IMR-90 (cell line): ENCODE measurements around the gene CYP4Z1. TPM values are rescaled to one million over a fixed set of nuclear protein-coding genes. Genes with fewer than 3 reads are reported as not detected.
"Not testable (repeated sequence)": the region's sequence is repeated elsewhere in the genome, so short reads cannot be mapped to it uniquely, and the experiment has no call there.

Source experiments
- ATAC-seq: fragments of 200-7000 bp; cut with Tn5 transposase; 2 replicates; pipeline ENCODE4 v1.9.1; 2020; ENCODE audit warnings: low read depth, mild to moderate bottlenecking, moderate library complexity
- BruUV-seq: library from RNA; stranded (reverse); fragments of 400-500 nt; replicated peaks from 2 replicates; lab custom pipeline; 2021; lab: Mats Ljungman, UMichigan
- CTCF ChIA-PET: fragments of 300-600 bp; formaldehyde crosslinking; extraction: SDS; loops from one replicate; lab custom pipeline; 2021; ENCODE audit warnings: antibody characterized with exemption; lab: Yijun Ruan, JAX
- POLR2A ChIA-PET: fragments of 300-600 bp; sonication (Branson Sonifier 250); formaldehyde crosslinking; loops from one replicate; lab custom pipeline; 2022; ENCODE audit warnings: antibody characterized with exemption; ENCODE audit not compliant: unreplicated experiment; lab: Charles Lee
- DNase-seq: peaks from one replicate; pipeline ENCODE4 v3.0.0; 2013
- H2AFZ ChIP-seq: replicated peaks from 2 replicates; pipeline ENCODE3; 2013; ENCODE audit warnings: low read length, mild to moderate bottlenecking; ENCODE audit not compliant: poor library complexity
- H2AK5ac ChIP-seq: 2 replicates; pipeline ENCODE4 v1.6.1; 2013; ENCODE audit warnings: low read depth, low read length, inconsistent platforms
- H2AK9ac ChIP-seq: replicated peaks from 2 replicates; pipeline ENCODE3; 2013; ENCODE audit warnings: mild to moderate bottlenecking, low read depth, low read length, moderate library complexity; ENCODE audit not compliant: poor library complexity
- H2BK120ac ChIP-seq: 2 replicates; pipeline ENCODE4 v1.6.1; 2013; ENCODE audit warnings: low read depth, low read length, inconsistent platforms
- H2BK15ac ChIP-seq: 3 replicates; pipeline ENCODE4 v1.6.1; 2013; ENCODE audit warnings: low read depth, low read length, inconsistent platforms
- H2BK20ac ChIP-seq: 2 replicates; pipeline ENCODE4 v1.6.1; 2013; ENCODE audit warnings: low read depth, mild to moderate bottlenecking, inconsistent platforms, low read length, moderate library complexity
- H2BK5ac ChIP-seq: 2 replicates; pipeline ENCODE4 v1.6.1; 2013; ENCODE audit warnings: mild to moderate bottlenecking, low read depth, low read length, inconsistent platforms; ENCODE audit not compliant: poor library complexity, severe bottlenecking
- H3K14ac ChIP-seq: replicated peaks from 2 replicates; pipeline ENCODE4 v1.6.1; 2013; ENCODE audit warnings: low read depth, low read length, inconsistent platforms
- H3K18ac ChIP-seq: 2 replicates; pipeline ENCODE4 v1.6.1; 2013; ENCODE audit warnings: low read depth, low read length, control low read depth
- H3K23ac ChIP-seq: 2 replicates; pipeline ENCODE4 v1.6.1; 2013; ENCODE audit warnings: low read depth, low read length, inconsistent platforms
- H3K27ac ChIP-seq: 2 replicates; pipeline ENCODE4 v1.5.1; 2013; ENCODE audit warnings: mild to moderate bottlenecking, control low read depth, low read length; ENCODE audit not compliant: insufficient read depth
- H3K27me3 ChIP-seq: 2 replicates; pipeline ENCODE4 v1.6.1; 2013; ENCODE audit warnings: low read length; ENCODE audit not compliant: control insufficient read depth, insufficient read depth
- H3K36me3 ChIP-seq: 2 replicates; pipeline ENCODE4 v1.6.1; 2013; ENCODE audit warnings: low read length, mixed read lengths; ENCODE audit not compliant: control insufficient read depth, insufficient read depth
- H3K4ac ChIP-seq: 2 replicates; pipeline ENCODE4 v1.6.1; 2013; ENCODE audit warnings: low read depth, low read length, inconsistent platforms
- H3K4me1 ChIP-seq: 2 replicates; pipeline ENCODE4 v1.6.1; 2013; ENCODE audit warnings: low read length, mixed read lengths; ENCODE audit not compliant: control insufficient read depth, insufficient read depth
- H3K4me2 ChIP-seq: 2 replicates; pipeline ENCODE4 v1.6.1; 2013; ENCODE audit warnings: low read depth, mild to moderate bottlenecking, control low read depth, low read length, moderate library complexity
- H3K4me3 ChIP-seq: 2 replicates; pipeline ENCODE4 v1.5.1; 2013; ENCODE audit warnings: low read depth, mild to moderate bottlenecking, control low read depth, low read length, moderate library complexity; ENCODE audit not compliant: insufficient read depth
- H3K56ac ChIP-seq: 2 replicates; pipeline ENCODE4 v1.6.1; 2013; ENCODE audit warnings: low read length, inconsistent platforms; ENCODE audit not compliant: insufficient read depth; ENCODE audit errors: extremely low read depth
- H3K79me1 ChIP-seq, 2 experiments: 2 replicates each; pipeline ENCODE4 v1.6.1; 2013; ENCODE audit warnings: low read length in 2 of 2, inconsistent platforms in 1 of 2, low read depth in 1 of 2
- H3K9ac ChIP-seq: 2 replicates; pipeline ENCODE4 v1.6.1; 2013; ENCODE audit warnings: low read depth, low read length, control low read depth
- H3K9me1 ChIP-seq: 2 replicates; pipeline ENCODE4 v1.6.1; 2013; ENCODE audit warnings: low read length, inconsistent platforms; ENCODE audit not compliant: insufficient read depth
- H3K9me3 ChIP-seq: 2 replicates; pipeline ENCODE4 v1.6.1; 2013; ENCODE audit warnings: low read length; ENCODE audit not compliant: control insufficient read depth, insufficient read depth
- H4K20me1 ChIP-seq: 2 replicates; pipeline ENCODE4 v1.6.1; 2013; ENCODE audit warnings: low read length, inconsistent platforms; ENCODE audit not compliant: insufficient read depth
- H4K5ac ChIP-seq: 2 replicates; pipeline ENCODE4 v1.6.1; 2013; ENCODE audit warnings: mild to moderate bottlenecking, low read depth, low read length, control low read depth
- H4K8ac ChIP-seq, 2 experiments: 2 replicates each; pipeline ENCODE4 v1.6.1; 2013; ENCODE audit warnings: low read depth in 2 of 2, low read length in 2 of 2, control low read depth in 1 of 2, inconsistent platforms in 1 of 2
- H4K91ac ChIP-seq: 2 replicates; pipeline ENCODE4 v1.6.1; 2013; ENCODE audit warnings: low read depth, low read length, inconsistent platforms; ENCODE audit not compliant: insufficient read depth
- WGBS, 2 experiments: methylation state at CpG; one replicate each; pipeline versions ENCODE4 v1.1.5 to v1.1.7; 2013; ENCODE audit warnings: missing lambda C conversion rate in 2 of 2; ENCODE audit not compliant: insufficient read length in 1 of 2; ENCODE audit errors: extremely low coverage in 2 of 2; 5-methylcytosine and 5-hydroxymethylcytosine counted together
- dilution Hi-C: fragments of 300-500 bp; cut with HindIII; formaldehyde crosslinking; loops from one replicate; pipeline ENCODE4 v1.14.3; 2018; ENCODE audit warnings: low sequenced_read_pairs; ENCODE audit not compliant: unreplicated experiment
- in situ Hi-C: fragments of 300-500 bp; cut with MboI; formaldehyde crosslinking; loops from 3 replicates; pipeline ENCODE4 v1.14.3; 2019; ENCODE audit warnings: low sequenced_read_pairs, inconsistent platforms, mixed read lengths
- intact Hi-C: fragments of 100-400 bp; cut with micrococcal nuclease; formaldehyde crosslinking; loops from 2 replicates; pipeline ENCODE4 v1.10.0; 2022
- polyA plus RNA-seq, 3 experiments: library from polyadenylated mRNA; depleted of rRNA; stranded (reverse); fragments of >200 nt; gene quantifications; 2 replicates each; pipeline ENCODE4 v1.2.3, GENCODE V29; 2012; ENCODE audit warnings: low replicate concordance in 1 of 3
- total RNA-seq: library from RNA; depleted of rRNA; stranded (reverse); fragments of >200 nt; gene quantifications from 2 replicates; pipeline ENCODE4 v1.2.3, GENCODE V29; 2012

Gene CYP4Z1
- total and polyA plus RNA-seq, 2 of the 4 experiments (the other 2 are of a cell fraction), result not detected

DNA sequence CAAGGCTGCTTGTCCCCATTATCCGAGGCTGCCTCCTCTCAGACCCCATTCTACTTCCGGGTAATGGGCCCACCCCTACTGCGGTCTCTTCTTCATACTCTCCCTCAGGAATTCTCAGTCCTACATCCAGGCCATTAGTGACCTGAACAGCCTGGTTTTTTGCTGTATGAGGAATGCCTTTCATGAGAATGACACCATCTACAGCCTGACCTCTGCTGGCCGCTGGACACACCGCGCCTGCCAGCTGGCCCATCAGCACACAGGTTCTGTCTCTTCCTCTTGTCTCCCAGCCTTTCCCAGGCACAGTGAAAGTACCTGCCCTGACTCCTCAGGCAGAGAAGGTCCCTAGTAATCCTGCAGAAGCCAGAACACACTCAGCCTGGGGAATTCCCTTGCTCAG is 76.6 kb downstream of the CYP4Z1 start:
- dilution Hi-C loops, H3K79me1 ChIP-seq, H4K20me1 ChIP-seq, H4K91ac ChIP-seq, H2AK9ac ChIP-seq, H3K18ac ChIP-seq, DNase-seq, H2BK120ac ChIP-seq, H3K27me3 ChIP-seq, H2AK5ac ChIP-seq, H3K4ac ChIP-seq, H3K4me1 ChIP-seq, H2BK20ac ChIP-seq, in situ Hi-C loops, H3K14ac ChIP-seq, H3K4me2 ChIP-seq, H3K56ac ChIP-seq, H3K27ac ChIP-seq, ATAC-seq, CTCF ChIA-PET, H4K5ac ChIP-seq, H3K9me1 ChIP-seq, H3K9ac ChIP-seq, H3K9me3 ChIP-seq, intact Hi-C loops, H3K36me3 ChIP-seq, H2BK15ac ChIP-seq, H2AFZ ChIP-seq, H4K8ac ChIP-seq, POLR2A ChIA-PET, H3K23ac ChIP-seq, BruUV-seq, H3K4me3 ChIP-seq, H2BK5ac ChIP-seq: not testable (repeated sequence)
- 37% methylated on average over 2 of the region's 6 CpGs; no CpG with 5 or more reads in 1 of the 2 experiments for WGBS, 2 experiments

DNA sequence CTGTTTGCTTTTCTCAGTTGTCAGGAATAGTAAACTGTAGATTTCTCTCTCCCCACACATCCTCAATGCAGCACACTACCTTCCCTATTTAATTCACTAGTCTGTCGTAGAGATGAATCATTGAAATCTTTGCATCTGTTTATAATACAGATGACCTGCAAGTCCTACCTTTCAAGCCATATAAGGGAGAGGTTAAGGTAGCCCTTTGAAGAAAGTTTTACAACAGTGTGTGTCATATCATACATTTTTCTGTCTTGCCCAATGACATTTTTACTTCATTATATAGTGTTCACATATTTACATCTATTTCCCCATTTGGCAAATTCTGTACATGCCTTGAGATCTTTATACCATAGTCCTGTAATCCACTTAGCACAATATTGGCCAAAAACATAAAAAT is 79.5 kb downstream of the CYP4Z1 start:
- not testable (repeated sequence) for ATAC-seq, BruUV-seq

More for the DNA sequence above, 79.5 kb downstream of the CYP4Z1 start:
- H3K4ac ChIP-seq, H3K27me3 ChIP-seq, POLR2A ChIA-PET, H4K20me1 ChIP-seq, H4K8ac ChIP-seq, H3K14ac ChIP-seq, H2AK9ac ChIP-seq, H3K18ac ChIP-seq, H3K9ac ChIP-seq, H3K27ac ChIP-seq, H3K4me1 ChIP-seq, H3K23ac ChIP-seq, H4K5ac ChIP-seq, H3K9me1 ChIP-seq, H3K9me3 ChIP-seq, H3K79me1 ChIP-seq, DNase-seq, intact Hi-C loops, dilution Hi-C loops, in situ Hi-C loops, H2BK120ac ChIP-seq, H3K4me2 ChIP-seq, H4K91ac ChIP-seq, H2BK5ac ChIP-seq, H2AK5ac ChIP-seq, H2BK20ac ChIP-seq, H3K36me3 ChIP-seq, H3K56ac ChIP-seq, H3K4me3 ChIP-seq, CTCF ChIA-PET, H2BK15ac ChIP-seq, H2AFZ ChIP-seq: not testable (repeated sequence)
- WGBS, 2 experiments, result no CpG with 5 or more reads among the region's 1 CpG
